Liver (tissue), 9 donors: ENCODE measurements around the gene CDHR5. TPM values are rescaled to one million over a fixed set of nuclear protein-coding genes. Genes with fewer than 3 reads are reported as not detected.

Source experiments
- DNase-seq: peaks from one replicate; pipeline ENCODE4 v3.0.0-alpha.2; 2017; ENCODE audit warnings: low spot score
- H3K27ac ChIP-seq, 2 donors: one replicate each; pipeline ENCODE4 v1.7.0; 2013; ENCODE audit warnings: inconsistent platforms in 2 of 2, low read length in 2 of 2, control low read depth in 1 of 2, low read depth in 1 of 2, mild to moderate bottlenecking in 1 of 2
- H3K27me3 ChIP-seq, 4 donors: one replicate each; pipeline versions ENCODE4 v1.6.1 to v1.7.0; 2013; ENCODE audit warnings: low read length in 3 of 4, inconsistent platforms in 1 of 4, mild to moderate bottlenecking in 1 of 4, moderate library complexity in 1 of 4; ENCODE audit not compliant: control insufficient read depth in 4 of 4, insufficient read depth in 4 of 4
- H3K36me3 ChIP-seq, 4 donors: one replicate each; pipeline versions ENCODE4 v1.6.1 to v1.7.0; 2013; ENCODE audit warnings: low read length in 3 of 4, mild to moderate bottlenecking in 3 of 4, low read depth in 1 of 4, moderate library complexity in 1 of 4; ENCODE audit not compliant: control insufficient read depth in 4 of 4, insufficient read depth in 3 of 4
- H3K4me1 ChIP-seq, 4 donors: one replicate each; pipeline versions ENCODE4 v1.6.1 to v1.7.0; 2013; ENCODE audit warnings: low read length in 3 of 4, mild to moderate bottlenecking in 3 of 4, moderate library complexity in 1 of 4; ENCODE audit not compliant: control insufficient read depth in 4 of 4, insufficient read depth in 4 of 4
- H3K4me3 ChIP-seq, 3 donors: one replicate each; pipeline versions ENCODE4 v1.6.1 to v1.7.0; 2013; ENCODE audit warnings: low read length in 3 of 3, control low read depth in 1 of 3, low read depth in 1 of 3, mild to moderate bottlenecking in 1 of 3
- H3K9ac ChIP-seq, 2 donors: one replicate each; pipeline ENCODE4 v1.7.0; 2013; ENCODE audit warnings: low read length in 2 of 2, mild to moderate bottlenecking in 2 of 2, moderate library complexity in 2 of 2, control low read depth in 1 of 2, low read depth in 1 of 2
- H3K9me3 ChIP-seq, 4 donors: one replicate each; pipeline versions ENCODE4 v1.6.1 to v1.7.0; 2013; ENCODE audit warnings: low read length in 3 of 4; ENCODE audit not compliant: control insufficient read depth in 4 of 4
- FOXA2 ChIP-seq: IDR thresholded peaks from 2 replicates; pipeline ENCODE4 v1.6.1; 2016; ENCODE audit warnings: antibody characterized with exemption
- GABPA ChIP-seq, 2 donors: IDR thresholded peaks in 1 of 2; conservative IDR thresholded peaks in 1 of 2; 2 replicates each; pipeline ENCODE4 v1.6.1; 2016; ENCODE audit warnings: antibody characterized with exemption in 2 of 2, mild to moderate bottlenecking in 1 of 2, moderate library complexity in 1 of 2
- HNF4A ChIP-seq, 2 donors: conservative IDR thresholded peaks; 2 replicates each; pipeline ENCODE4 v1.6.1; 2016; ENCODE audit warnings: antibody characterized with exemption in 2 of 2, mild to moderate bottlenecking in 2 of 2
- HNF4G ChIP-seq: IDR thresholded peaks from 2 replicates; pipeline ENCODE4 v1.6.1; 2016; ENCODE audit warnings: antibody characterized with exemption
- JUND ChIP-seq, 2 donors: IDR thresholded peaks; 2 replicates each; pipeline ENCODE4 v1.6.1; 2016; ENCODE audit warnings: antibody characterized with exemption in 2 of 2
- NR2F2 ChIP-seq: IDR thresholded peaks from 2 replicates; pipeline ENCODE4 v1.6.1; 2016; ENCODE audit warnings: antibody characterized with exemption
- RAD21 ChIP-seq, 2 donors: IDR thresholded peaks; 2 replicates each; pipeline ENCODE4 v1.6.1; 2016; ENCODE audit warnings: antibody characterized with exemption in 2 of 2, mild to moderate bottlenecking in 2 of 2
- RXRA ChIP-seq, 2 donors: IDR thresholded peaks; 2 replicates each; pipeline ENCODE4 v1.6.1; 2017 to 2018; ENCODE audit warnings: antibody characterized with exemption in 2 of 2, mild to moderate bottlenecking in 1 of 2
- SP1 ChIP-seq: IDR thresholded peaks from 2 replicates; pipeline ENCODE4 v1.6.1; 2018; ENCODE audit warnings: antibody characterized with exemption, mild to moderate bottlenecking
- TAF1 ChIP-seq: conservative IDR thresholded peaks from 2 replicates; pipeline ENCODE4 v1.6.1; 2016; ENCODE audit warnings: antibody characterized with exemption, mild to moderate bottlenecking
- YY1 ChIP-seq: IDR thresholded peaks from 2 replicates; pipeline ENCODE4 v1.6.1; 2016; ENCODE audit warnings: antibody characterized with exemption, mild to moderate bottlenecking
- WGBS: extraction: QIAGEN DNeasy Blood & Tissue Kit; methylation state at CpG from one replicate; pipeline ENCODE4 v1.1.7; 2013; 5-methylcytosine and 5-hydroxymethylcytosine counted together
- polyA plus RNA-seq, 2 donors: library from polyadenylated mRNA; stranded (reverse) in 1 of 2; unstranded in 1 of 2; fragments of 200-250 nt in 1 of 2; fragments of >200 nt in 1 of 2; fragmentation: Nextera tagmentation in 1 of 2; extraction: Ambion mirVana in 1 of 2; gene quantifications; one replicate each; pipeline versions ENCODE4 v1.2.1 to v1.2.3, GENCODE V29; 2013 to 2015
- total RNA-seq, 2 donors: library from RNA; depleted of rRNA; stranded (reverse); fragments of >200 nt; gene quantifications; one replicate each; pipeline ENCODE4 v1.2.3, GENCODE V29; 2014
- TF ChIP-seq, protein P1 (sequence below): IDR thresholded peaks from 2 replicates; pipeline ENCODE4 v1.6.1; 2016; ENCODE audit warnings: antibody characterized with exemption
- TF ChIP-seq, protein P2 (sequence below): IDR thresholded peaks from 2 replicates; pipeline ENCODE4 v1.6.1; 2016; ENCODE audit warnings: antibody characterized with exemption
- TF ChIP-seq, protein P3 (sequence below): IDR thresholded peaks from 2 replicates; pipeline ENCODE4 v1.6.1; 2016; ENCODE audit warnings: antibody characterized with exemption, mild to moderate bottlenecking
- donor health status: healthy.
- donor health status: healthy.
- donor health status: healthy.
- donor health status: healthy.
- donor health status: healthy.

CDHR5 gene
- total and polyA plus RNA-seq, 4 donors = 29.4 to 86.2 (median 57.2) TPM

DNA sequence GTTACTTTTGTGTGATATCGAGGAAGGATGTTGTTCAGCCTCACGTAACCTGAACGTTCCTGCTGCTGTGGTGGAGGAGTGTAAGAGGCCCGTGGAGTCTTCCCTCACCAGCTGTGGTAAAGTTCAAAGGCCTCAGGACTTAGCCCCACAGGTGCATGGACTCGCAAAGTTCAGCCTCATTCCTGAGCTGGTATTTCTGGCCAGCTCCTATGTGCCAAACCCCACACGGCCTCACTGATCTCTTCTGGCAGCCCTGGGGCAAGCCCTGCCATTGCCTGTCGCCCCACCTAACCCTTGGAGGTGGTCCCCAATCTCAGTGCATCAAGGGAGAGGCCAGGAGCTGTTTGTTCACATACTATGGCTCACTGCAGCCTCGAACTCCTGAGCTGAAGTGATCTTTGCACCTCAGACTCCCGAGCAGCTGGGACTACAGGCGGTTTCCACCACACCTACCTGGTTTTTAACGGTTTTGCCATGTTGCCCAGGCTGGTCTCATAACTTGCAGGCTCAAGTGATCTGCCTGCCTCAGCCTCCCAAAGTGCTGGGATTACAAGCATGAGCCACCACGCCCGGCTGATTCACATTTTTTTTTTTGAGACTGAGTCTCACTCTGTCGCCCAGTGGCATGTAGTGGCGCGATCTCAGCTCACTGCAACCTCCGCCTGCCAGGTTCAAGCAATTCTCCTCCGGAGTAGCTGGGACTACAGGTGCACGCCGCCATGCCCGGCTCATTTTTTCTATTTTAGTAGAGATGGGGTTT, 46.3 kb downstream of the CDHR5 start:
- Histone ChIP-seq H3K9ac (peak overlapping the region in 1 of 2 donors; percentile 81), H3K27me3 (no peaks in the 10 kb centered on the region), H3K27ac (peak overlapping the region; percentile 72 to 73), H3K36me3 (peaks cover 0 to 7% (median 5%) of the 10 kb centered on the region in 4 donors), H3K9me3 (no peaks in the 10 kb centered on the region), H3K4me1 (peaks cover 23 to 66% (median 52%) of the 10 kb centered on the region in 4 donors), H3K4me3 (peak overlapping the region; percentile 53 to 98 (median 86))
- no peak for DNase-seq
- TF ChIP-seq HNF4G (peak; percentile 90), GABPA (IDR thresholded peaks at IDR 0.05 in 1 of 2, conservative IDR thresholded peaks at IDR 0.05 in 1 of 2) (no peak), YY1 (no peak), SP1 (peak; percentile 67), HNF4A (conservative IDR thresholded peaks at IDR 0.05) (peak; percentile 98 to 99), NR2F2 (peak; percentile 75), TAF1 (no peak), RAD21 (IDR thresholded peaks at IDR 0.05) (no peak), JUND (IDR thresholded peaks at IDR 0.05) (peak in 1 of 2 donors; percentile 68), RXRA (IDR thresholded peaks at IDR 0.05) (peak; percentile 96)
- TF ChIP-seq, protein P1, sequence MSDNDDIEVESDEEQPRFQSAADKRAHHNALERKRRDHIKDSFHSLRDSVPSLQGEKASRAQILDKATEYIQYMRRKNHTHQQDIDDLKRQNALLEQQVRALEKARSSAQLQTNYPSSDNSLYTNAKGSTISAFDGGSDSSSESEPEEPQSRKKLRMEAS = peak; percentile 48
- TF ChIP-seq, protein P2, sequence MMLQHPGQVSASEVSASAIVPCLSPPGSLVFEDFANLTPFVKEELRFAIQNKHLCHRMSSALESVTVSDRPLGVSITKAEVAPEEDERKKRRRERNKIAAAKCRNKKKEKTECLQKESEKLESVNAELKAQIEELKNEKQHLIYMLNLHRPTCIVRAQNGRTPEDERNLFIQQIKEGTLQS = peak; percentile 16
- 57% methylated on average over 21 of the region's 21 CpGs for WGBS

DNA sequence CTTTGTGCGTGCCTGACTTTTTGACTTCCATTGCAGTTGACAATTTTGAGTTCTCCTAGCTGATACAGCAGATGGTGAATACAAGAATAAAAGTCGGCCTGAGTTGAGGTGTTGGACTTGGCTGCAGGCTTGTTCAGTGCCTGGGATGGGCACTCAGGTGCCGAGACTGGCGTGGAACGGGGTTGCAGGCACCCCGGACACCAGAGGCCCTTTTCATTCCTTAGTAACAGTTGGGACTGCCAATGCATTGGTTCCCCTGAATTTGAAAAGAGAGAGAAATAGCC, 47.2 kb downstream of the CDHR5 start:
- Histone ChIP-seq H3K9me3 (no peaks in the 10 kb centered on the region), H3K27ac (peak overlapping the region; percentile 72 to 73), H3K4me1 (peaks cover 23 to 68% (median 56%) of the 10 kb centered on the region in 4 donors), H3K9ac (peak overlapping the region; percentile 81 to 85), H3K36me3 (peaks cover 0 to 5% (median 2%) of the 10 kb centered on the region in 4 donors), H3K27me3 (no peaks in the 10 kb centered on the region), H3K4me3 (peak overlapping the region; percentile 86 to 98 (median 87))
- 43% methylated on average over 6 of the region's 6 CpGs for WGBS
- no peak for DNase-seq
- TF ChIP-seq FOXA2 (no peak), NR2F2 (no peak), HNF4A (conservative IDR thresholded peaks at IDR 0.05) (no peak), YY1 (no peak), RXRA (IDR thresholded peaks at IDR 0.05) (no peak)
- TF ChIP-seq, protein P3, sequence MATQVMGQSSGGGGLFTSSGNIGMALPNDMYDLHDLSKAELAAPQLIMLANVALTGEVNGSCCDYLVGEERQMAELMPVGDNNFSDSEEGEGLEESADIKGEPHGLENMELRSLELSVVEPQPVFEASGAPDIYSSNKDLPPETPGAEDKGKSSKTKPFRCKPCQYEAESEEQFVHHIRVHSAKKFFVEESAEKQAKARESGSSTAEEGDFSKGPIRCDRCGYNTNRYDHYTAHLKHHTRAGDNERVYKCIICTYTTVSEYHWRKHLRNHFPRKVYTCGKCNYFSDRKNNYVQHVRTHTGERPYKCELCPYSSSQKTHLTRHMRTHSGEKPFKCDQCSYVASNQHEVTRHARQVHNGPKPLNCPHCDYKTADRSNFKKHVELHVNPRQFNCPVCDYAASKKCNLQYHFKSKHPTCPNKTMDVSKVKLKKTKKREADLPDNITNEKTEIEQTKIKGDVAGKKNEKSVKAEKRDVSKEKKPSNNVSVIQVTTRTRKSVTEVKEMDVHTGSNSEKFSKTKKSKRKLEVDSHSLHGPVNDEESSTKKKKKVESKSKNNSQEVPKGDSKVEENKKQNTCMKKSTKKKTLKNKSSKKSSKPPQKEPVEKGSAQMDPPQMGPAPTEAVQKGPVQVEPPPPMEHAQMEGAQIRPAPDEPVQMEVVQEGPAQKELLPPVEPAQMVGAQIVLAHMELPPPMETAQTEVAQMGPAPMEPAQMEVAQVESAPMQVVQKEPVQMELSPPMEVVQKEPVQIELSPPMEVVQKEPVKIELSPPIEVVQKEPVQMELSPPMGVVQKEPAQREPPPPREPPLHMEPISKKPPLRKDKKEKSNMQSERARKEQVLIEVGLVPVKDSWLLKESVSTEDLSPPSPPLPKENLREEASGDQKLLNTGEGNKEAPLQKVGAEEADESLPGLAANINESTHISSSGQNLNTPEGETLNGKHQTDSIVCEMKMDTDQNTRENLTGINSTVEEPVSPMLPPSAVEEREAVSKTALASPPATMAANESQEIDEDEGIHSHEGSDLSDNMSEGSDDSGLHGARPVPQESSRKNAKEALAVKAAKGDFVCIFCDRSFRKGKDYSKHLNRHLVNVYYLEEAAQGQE = no peak
- TF ChIP-seq, protein P2 = no peak
- TF ChIP-seq, protein P1 = no peak
